K562 (cell line): Measurements from ENCODE around the gene PDE4D. TPM values are rescaled to one million over a fixed set of nuclear protein-coding genes. Genes with fewer than 3 reads are reported as not detected.

Experiments used
- ATAC-seq: fragments of 200-7000 bp; cut with Tn5 transposase; 3 replicates; pipeline ENCODE4 v1.9.1; 2020; ENCODE audit warnings: moderate library complexity
- BruUV-seq: library from RNA; stranded (reverse); fragments of 400-500 nt; replicated peaks from 2 replicates; lab custom pipeline; 2021; lab: Mats Ljungman, UMichigan
- CTCF ChIA-PET: fragments of 300-600 bp; formaldehyde crosslinking; extraction: SDS; loops from one replicate; lab custom pipeline; 2021; ENCODE audit warnings: low intra/inter-chr PET ratio; lab: Yijun Ruan, JAX
- POLR2A ChIA-PET: fragments of 300-600, 350-650 bp; sonication (Branson Sonifier 250); formaldehyde crosslinking; extraction: SDS; loops from one replicate; lab custom pipeline; 2021; ENCODE audit warnings: antibody characterized with exemption, inconsistent platforms; lab: Yijun Ruan, JAX
- DNase-seq, 4 experiments: peaks; one replicate each; pipeline versions ENCODE4 v3.0.0 to v3.0.0-alpha.2; 2011 to 2018; ENCODE audit warnings: low spot score in 3 of 4, mixed read lengths in 3 of 4; ENCODE audit errors: extremely low read depth in 1 of 4
- FAIRE-seq: peaks from 2 replicates; lab custom pipeline; 2011; peaks lifted over from hg19 to GRCh38; lab: Jason Lieb, UNC
- H2AFZ ChIP-seq: 2 replicates; pipeline ENCODE4 v1.6.0; 2011; ENCODE audit warnings: low read depth, low read length, control low read depth, inconsistent platforms
- H3K27ac ChIP-seq: fragments of 200-600 bp; 3 replicates; pipeline ENCODE4 v1.8.0; 2011; ENCODE audit warnings: low read depth, mild to moderate bottlenecking, control low read depth, inconsistent platforms, low read length, moderate library complexity, mixed read lengths; ENCODE audit errors: extremely low read depth
- H3K27me3 ChIP-seq, 2 experiments: fragments of 300-600 bp in 1 of 2; 2 replicates in 1 of 2; 3 replicates in 1 of 2; pipeline versions ENCODE4 v1.6.0 to v1.8.0; 2011; ENCODE audit warnings: inconsistent platforms in 2 of 2, low read length in 2 of 2, mild to moderate bottlenecking in 1 of 2, mixed read lengths in 1 of 2, moderate library complexity in 1 of 2; ENCODE audit not compliant: control insufficient read depth in 2 of 2, insufficient read depth in 2 of 2
- H3K36me3 ChIP-seq: fragments of 300-600 bp; 3 replicates; pipeline ENCODE4 v1.8.0; 2011; ENCODE audit warnings: mild to moderate bottlenecking, low read length, inconsistent platforms; ENCODE audit not compliant: control insufficient read depth, insufficient read depth
- H3K4me1 ChIP-seq, 2 experiments: fragments of 200-600 bp in 1 of 2; replicated peaks in 1 of 2; 2 replicates in 1 of 2; 3 replicates in 1 of 2; pipeline versions ENCODE4 v1.5.1 to v1.8.0; 2011; ENCODE audit warnings: inconsistent platforms in 2 of 2, low read length in 2 of 2, mild to moderate bottlenecking in 1 of 2, mixed read lengths in 1 of 2, moderate library complexity in 1 of 2; ENCODE audit not compliant: control insufficient read depth in 2 of 2, insufficient read depth in 2 of 2
- H3K4me2 ChIP-seq: 2 replicates; pipeline ENCODE4 v1.6.1; 2011; ENCODE audit warnings: low read length, control low read depth, inconsistent platforms, mixed read lengths; ENCODE audit not compliant: insufficient read depth
- H3K4me3 ChIP-seq: fragments of 200-600 bp; sonication (generic), shearing (Covaris generic); 2 replicates; pipeline ENCODE4 v1.5.1; 2016; ENCODE audit warnings: control low read depth, inconsistent platforms
- H3K79me2 ChIP-seq: fragments of 200-600 bp; 3 replicates; pipeline ENCODE4 v1.8.0; 2011; ENCODE audit warnings: low read length, inconsistent platforms; ENCODE audit not compliant: control insufficient read depth, insufficient read depth
- H3K9ac ChIP-seq, 2 experiments: 2 replicates each; pipeline versions ENCODE4 v1.6.0 to v1.6.1; 2011; ENCODE audit warnings: low read depth in 2 of 2, low read length in 2 of 2, control low read depth in 1 of 2, inconsistent platforms in 1 of 2, mild to moderate bottlenecking in 1 of 2, mixed read lengths in 1 of 2; ENCODE audit not compliant: insufficient read depth in 1 of 2
- H3K9me1 ChIP-seq: one replicate; pipeline ENCODE4 v1.6.0; 2011; ENCODE audit warnings: inconsistent platforms, mild to moderate bottlenecking, low read length, moderate library complexity; ENCODE audit not compliant: control insufficient read depth, insufficient read depth
- H3K9me3 ChIP-seq: replicated peaks from 2 replicates; pipeline ENCODE4 v1.5.1; 2011; ENCODE audit warnings: low read depth, low read length, inconsistent platforms; ENCODE audit not compliant: control insufficient read depth, insufficient read depth
- H4K20me1 ChIP-seq: replicated peaks from 2 replicates; pipeline ENCODE4 v1.6.1; 2011; ENCODE audit warnings: low read length, inconsistent platforms, mixed read lengths; ENCODE audit not compliant: control insufficient read depth, insufficient read depth
- ARID3B ChIP-seq: fragments of 250-450 bp; sonication (Bioruptor Pico); IDR thresholded peaks from 2 replicates; pipeline ENCODE4 v1.4.0; 2020; ENCODE audit warnings: borderline replicate concordance
- BHLHE40 ChIP-seq: IDR thresholded peaks from 2 replicates; pipeline ENCODE4 v1.6.1; 2011; ENCODE audit warnings: low read length, improper control_type of control experiment
- C11orf30 ChIP-seq: fragments of 450-650 bp; IDR thresholded peaks from 2 replicates; pipeline ENCODE4 v1.6.1; 2016; ENCODE audit warnings: low read depth, mild to moderate bottlenecking
- E2F4 ChIP-seq: sonication (generic); formaldehyde crosslinking; IDR thresholded peaks from 2 replicates; pipeline ENCODE4 v1.8.0; 2022; ENCODE audit warnings: mild to moderate bottlenecking, low read depth, missing genetic modification reagents
- GATAD2A ChIP-seq: fragments of 450-650 bp; IDR thresholded peaks from 2 replicates; pipeline ENCODE4 v1.6.1; 2017
- ZNF212 ChIP-seq: fragments of 450-650 bp; formaldehyde crosslinking; IDR thresholded peaks from 2 replicates; pipeline ENCODE4 v1.4.0; 2020; ENCODE audit warnings: mild to moderate bottlenecking
- ZNF224 ChIP-seq: sonication (generic); formaldehyde crosslinking; IDR thresholded peaks from 2 replicates; pipeline ENCODE4 v1.8.0; 2022; ENCODE audit warnings: mild to moderate bottlenecking, missing genetic modification reagents
- ZNF444 ChIP-seq: fragments of 250-450 bp; sonication (Bioruptor Pico); IDR thresholded peaks from 2 replicates; pipeline ENCODE4 v1.4.0; 2020; ENCODE audit warnings: mild to moderate bottlenecking, moderate library complexity
- ZNF644 ChIP-seq: fragments of 200-800 bp; sonication (Bioruptor generic); IDR thresholded peaks from 2 replicates; pipeline ENCODE4 v1.6.1; 2016; ENCODE audit warnings: low read depth, missing genetic modification characterization, missing compliant biosample characterization
- ZNF707 ChIP-seq: fragments of 250-450 bp; sonication (Bioruptor Pico); conservative IDR thresholded peaks from 2 replicates; pipeline ENCODE4 v1.8.0; 2022; ENCODE audit warnings: inconsistent platforms, mild to moderate bottlenecking, moderate library complexity
- WGBS: fragments of 100-300 bp; shearing (Covaris generic); methylation state at CpG from one replicate; pipeline ENCODE4 v1.1.6; 2016; ENCODE audit warnings: low coverage, mixed read lengths; ENCODE audit not compliant: insufficient coverage; ENCODE audit errors: missing lambda C conversion rate; 5-methylcytosine and 5-hydroxymethylcytosine counted together
- in situ Hi-C: fragments of 300-500 bp; cut with MboI; formaldehyde crosslinking; loops from 4 replicates; pipeline ENCODE4 v1.15.0; 2018; ENCODE audit warnings: inconsistent platforms, mixed read lengths
- intact Hi-C: fragments of 100-400 bp; cut with micrococcal nuclease; formaldehyde crosslinking; loops from 2 replicates; pipeline ENCODE4 v1.14.2; 2022
- polyA plus RNA-seq, 8 experiments: library from polyadenylated mRNA; depleted of rRNA in 4 of 8; stranded (reverse) in 5 of 8; unstranded in 3 of 8; fragments of >200 nt; fragmentation: Nextera tagmentation in 2 of 8; fragmentation: Illumina TruSeq in 1 of 8; extraction: Ambion mirVana in 2 of 8; extraction: Trizol in 1 of 8; gene quantifications; 2 replicates each; pipeline versions ENCODE4 v1.2.1 to v1.2.3, GENCODE V29; 2011 to 2014; ENCODE audit warnings: inconsistent platforms in 1 of 8, missing spikeins in 1 of 8
- total RNA-seq, 7 experiments: library from RNA; depleted of rRNA in 6 of 7; stranded (reverse); fragments of >200 nt in 6 of 7; fragmentation: Illumina TruSeq in 2 of 7; extraction: Trizol in 2 of 7; gene quantifications; 2 replicates each; pipeline versions ENCODE4 v1.2.1 to v1.2.3, GENCODE V29; 2011 to 2021; ENCODE audit warnings: low replicate concordance in 1 of 7
- TF ChIP-seq, protein P1 (sequence below): fragments of 450-650 bp; formaldehyde crosslinking; IDR thresholded peaks from 2 replicates; pipeline ENCODE4 v1.4.0; 2020; ENCODE audit warnings: mild to moderate bottlenecking, moderate library complexity

PDE4D gene
- total and polyA plus RNA-seq, 9 of the 15 experiments (the other 6 are each of a cell fraction or from before 2014, with no cell fraction given), result 0.04 to 0.46 (median 0.13) TPM

DNA sequence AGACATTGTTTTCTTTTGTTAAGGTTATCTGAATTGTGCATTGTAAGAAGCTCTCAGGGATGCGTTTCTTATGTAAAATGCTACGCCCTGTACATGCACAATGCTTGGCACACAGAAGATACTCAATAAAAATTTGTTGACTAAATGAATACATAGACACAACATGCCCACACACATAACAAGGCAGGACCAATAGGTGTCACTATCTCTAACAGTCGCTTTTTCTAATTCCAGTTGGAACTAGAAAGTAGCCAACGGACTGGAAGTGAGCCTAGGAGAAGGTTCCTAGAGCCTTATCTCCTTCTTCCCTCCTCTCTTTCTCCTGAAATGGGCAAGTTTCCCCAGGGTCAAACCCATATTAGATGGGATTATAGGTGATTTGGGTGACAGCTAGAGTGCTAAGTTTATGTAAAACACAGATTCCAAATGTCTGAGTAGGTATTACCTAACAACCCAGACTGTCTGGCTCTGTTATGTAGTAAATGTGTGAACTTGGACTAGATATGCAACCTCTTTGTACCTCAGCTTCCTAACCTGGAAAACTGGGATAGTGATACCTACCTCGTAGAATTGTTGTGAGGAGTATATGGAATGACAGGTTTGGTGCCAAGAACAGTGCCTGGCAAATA lies 707.7 kb downstream of the PDE4D start:
- CTCF ChIA-PET, result no interaction called here
- Histone ChIP-seq H3K4me2 (no peak overlapping the region), H3K4me1 (no peaks in the 10 kb centered on the region), H2AFZ (no peak overlapping the region), H3K79me2 (no peaks in the 10 kb centered on the region), H4K20me1 (no peaks in the 10 kb centered on the region), H3K27me3 (no peaks in the 10 kb centered on the region), H3K9me3 (no peaks in the 10 kb centered on the region), H3K9ac (no peak overlapping the region), H3K27ac (no peak overlapping the region), H3K9me1 (no peaks in the 10 kb centered on the region), H3K36me3 (no peaks in the 10 kb centered on the region), H3K4me3 (no peak overlapping the region)
- POLR2A ChIA-PET, result no interaction called here
- BruUV-seq, result no TSS peak
- 0% methylated on average over 5 of the region's 5 CpGs for WGBS
- no peak for ATAC-seq
- TF ChIP-seq C11orf30 (no peak), ZNF444 (CRISPR knock-in tag) (no peak)
- no peak for DNase-seq
- in situ Hi-C loops (loop anchor here (10.0 kb wide), 2 partner anchors 489 to 619 kb away; no protein-coding TSS in a partner anchor), intact Hi-C loops (no loop called here)
- no peak for FAIRE-seq

- H3K27ac ChIP-seq, result no peak overlapping the region
- H4K20me1 ChIP-seq, result no peaks in the 10 kb centered on the region
- no peaks in the 10 kb centered on the region for H3K4me1 ChIP-seq
- no peaks in the 10 kb centered on the region for H3K79me2 ChIP-seq
- H3K27me3 ChIP-seq, result no peaks in the 10 kb centered on the region
- WGBS, result 3% methylated on average over 6 of the region's 6 CpGs
- no peak overlapping the region for H3K9ac ChIP-seq
- no peak overlapping the region for H3K4me2 ChIP-seq
- no peak for ATAC-seq
- no peaks in the 10 kb centered on the region for H3K36me3 ChIP-seq
- CTCF ChIA-PET, result no interaction called here
- FAIRE-seq, result no peak
- in situ Hi-C loops, result loop anchor here (10.0 kb wide), 2 partner anchors 490 to 620 kb away; no protein-coding TSS in a partner anchor
- H3K9me3 ChIP-seq, result no peaks in the 10 kb centered on the region
- H3K9me1 ChIP-seq, result no peaks in the 10 kb centered on the region
- no TSS peak for BruUV-seq
- no peak overlapping the region for H2AFZ ChIP-seq
- intact Hi-C loops, result no loop called here
- POLR2A ChIA-PET, result no interaction called here
- no peak for DNase-seq
- no peak overlapping the region for H3K4me3 ChIP-seq
- TF ChIP-seq ZNF212 (CRISPR knock-in tag), result no peak
- TF ChIP-seq ZNF707 (CRISPR knock-in tag), result no peak
- TF ChIP-seq, protein P1, sequence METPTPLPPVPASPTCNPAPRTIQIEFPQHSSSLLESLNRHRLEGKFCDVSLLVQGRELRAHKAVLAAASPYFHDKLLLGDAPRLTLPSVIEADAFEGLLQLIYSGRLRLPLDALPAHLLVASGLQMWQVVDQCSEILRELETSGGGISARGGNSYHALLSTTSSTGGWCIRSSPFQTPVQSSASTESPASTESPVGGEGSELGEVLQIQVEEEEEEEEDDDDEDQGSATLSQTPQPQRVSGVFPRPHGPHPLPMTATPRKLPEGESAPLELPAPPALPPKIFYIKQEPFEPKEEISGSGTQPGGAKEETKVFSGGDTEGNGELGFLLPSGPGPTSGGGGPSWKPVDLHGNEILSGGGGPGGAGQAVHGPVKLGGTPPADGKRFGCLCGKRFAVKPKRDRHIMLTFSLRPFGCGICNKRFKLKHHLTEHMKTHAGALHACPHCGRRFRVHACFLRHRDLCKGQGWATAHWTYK (CRISPR knock-in tag), result no peak
- no peak for TF ChIP-seq ARID3B (CRISPR knock-in tag)
- no peak for TF ChIP-seq ZNF644 (tag)
- no peak for TF ChIP-seq BHLHE40
- TF ChIP-seq ZNF224 (CRISPR knock-in tag), result no peak
- TF ChIP-seq E2F4, result no peak
- TF ChIP-seq GATAD2A, result no peak
Observed at GRCh38 chr5:59184769-59185168, 708.8 kb downstream of the PDE4D start.
